ENCODE measurements around the gene DOCK9. TPM values are rescaled to one million over a fixed set of nuclear protein-coding genes. Genes with fewer than 3 reads are reported as not detected.

Gene DOCK9
- total RNA-seq, 4 donors from 2014 or later: 121 to 240 (median 200) TPM

GRCh38 chr13:98997738-98998641, 20.1 kb upstream of the DOCK9 start:
- DNase-seq (ENCODE audit: low spot score in 2 of 2): no peak
- no peak for TF ChIP-seq CTCF (IDR thresholded peaks at IDR 0.05)
- no peak for TF ChIP-seq POLR2A (IDR thresholded peaks at IDR 0.05)
- no peak for TF ChIP-seq POLR2AphosphoS5 (IDR thresholded peaks at IDR 0.05)
- TF ChIP-seq EP300 (IDR thresholded peaks at IDR 0.05): no peak
- H3K27me3 ChIP-seq: no peaks in the 10 kb centered on the region
- 56% methylated on average over 9 of the region's 9 CpGs for WGBS
- H3K27ac ChIP-seq: peak overlapping the region; percentile 27
- H3K36me3 ChIP-seq: no peaks in the 10 kb centered on the region
- peaks cover 35% of the 10 kb centered on the region for H3K4me1 ChIP-seq
- no peak overlapping the region for H3K4me3 ChIP-seq
- H3K9me3 ChIP-seq: no peaks in the 10 kb centered on the region

- no peaks in the 10 kb centered on the region for H3K9me3 ChIP-seq
- 81% methylated on average over 7 of the region's 11 CpGs for WGBS
- no peak for DNase-seq (ENCODE audit: low spot score in 2 of 2)
- H3K27ac ChIP-seq: no peak overlapping the region
- no peak for TF ChIP-seq POLR2AphosphoS5 (IDR thresholded peaks at IDR 0.05)
- H3K4me1 ChIP-seq: peaks cover 35% of the 10 kb centered on the region
- H3K4me3 ChIP-seq: no peak overlapping the region
- H3K27me3 ChIP-seq: no peaks in the 10 kb centered on the region
- H3K36me3 ChIP-seq: no peaks in the 10 kb centered on the region
Observed at GRCh38 chr13:98997011-98997730, 19.3 kb upstream of the DOCK9 start.

- H3K36me3 ChIP-seq: no peaks in the 10 kb centered on the region
- no peak overlapping the region for H3K27ac ChIP-seq
- 96% methylated on average over 5 of the region's 5 CpGs for WGBS
- TF ChIP-seq CTCF (IDR thresholded peaks at IDR 0.05) (no peak), EP300 (IDR thresholded peaks at IDR 0.05) (no peak), POLR2AphosphoS5 (IDR thresholded peaks at IDR 0.05) (no peak), POLR2A (IDR thresholded peaks at IDR 0.05) (no peak)
- H3K4me1 ChIP-seq: peaks cover 35% of the 10 kb centered on the region
- H3K4me3 ChIP-seq: no peak overlapping the region
- no peak for DNase-seq (ENCODE audit: low spot score in 2 of 2)
- H3K27me3 ChIP-seq: no peaks in the 10 kb centered on the region
- no peaks in the 10 kb centered on the region for H3K9me3 ChIP-seq
Observed at GRCh38 chr13:98996046-98996445, 18.2 kb upstream of the DOCK9 start.

GRCh38 chr13:98994896-98995295, 17.0 kb upstream of the DOCK9 start:
- Histone ChIP-seq H3K4me3 (no peak overlapping the region), H3K27ac (no peak overlapping the region), H3K4me1 (peaks cover 27% of the 10 kb centered on the region), H3K27me3 (no peaks in the 10 kb centered on the region), H3K9me3 (no peaks in the 10 kb centered on the region), H3K36me3 (no peaks in the 10 kb centered on the region)
- TF ChIP-seq POLR2A (IDR thresholded peaks at IDR 0.05) (no peak), POLR2AphosphoS5 (IDR thresholded peaks at IDR 0.05) (no peak), CTCF (IDR thresholded peaks at IDR 0.05) (no peak), EP300 (IDR thresholded peaks at IDR 0.05) (no peak)
- DNase-seq (ENCODE audit: low spot score in 2 of 2): no peak
- 80% methylated on average over 6 of the region's 6 CpGs for WGBS

- WGBS: 94% methylated on average over 2 of the region's 2 CpGs
- DNase-seq (ENCODE audit: low spot score in 2 of 2): no peak
Observed at GRCh38 chr13:98994080-98994479, 16.2 kb upstream of the DOCK9 start.

More at GRCh38 chr13:98994080-98994479, 16.2 kb upstream of the DOCK9 start:
- H3K9me3 ChIP-seq: no peaks in the 10 kb centered on the region
- H3K36me3 ChIP-seq: no peaks in the 10 kb centered on the region
- no peaks in the 10 kb centered on the region for H3K27me3 ChIP-seq
- TF ChIP-seq POLR2A (IDR thresholded peaks at IDR 0.05) (no peak), POLR2AphosphoS5 (IDR thresholded peaks at IDR 0.05) (no peak), CTCF (IDR thresholded peaks at IDR 0.05) (no peak), EP300 (IDR thresholded peaks at IDR 0.05) (no peak)
- no peak overlapping the region for H3K4me3 ChIP-seq
- no peak overlapping the region for H3K27ac ChIP-seq
- peaks cover 21% of the 10 kb centered on the region for H3K4me1 ChIP-seq

Data from suprapubic skin (tissue), 4 donors.